Liver (tissue), 3 donors: ENCODE measurements around the gene TRIM14.

Experiments used
- HNF4A ChIP-seq, 2 donors: conservative IDR thresholded peaks; 2 replicates each; pipeline ENCODE4 v1.6.1; 2016; ENCODE audit warnings: antibody characterized with exemption in 2 of 2, mild to moderate bottlenecking in 2 of 2
- HNF4G ChIP-seq: IDR thresholded peaks from 2 replicates; pipeline ENCODE4 v1.6.1; 2016; ENCODE audit warnings: antibody characterized with exemption
- JUND ChIP-seq, 2 donors: IDR thresholded peaks; 2 replicates each; pipeline ENCODE4 v1.6.1; 2016; ENCODE audit warnings: antibody characterized with exemption in 2 of 2
- MAX ChIP-seq: IDR thresholded peaks from 2 replicates; pipeline ENCODE4 v1.6.1; 2016; ENCODE audit warnings: antibody characterized with exemption
- RAD21 ChIP-seq, 2 donors: IDR thresholded peaks; 2 replicates each; pipeline ENCODE4 v1.6.1; 2016; ENCODE audit warnings: antibody characterized with exemption in 2 of 2, mild to moderate bottlenecking in 2 of 2
- SP1 ChIP-seq: IDR thresholded peaks from 2 replicates; pipeline ENCODE4 v1.6.1; 2018; ENCODE audit warnings: antibody characterized with exemption, mild to moderate bottlenecking
- TAF1 ChIP-seq: conservative IDR thresholded peaks from 2 replicates; pipeline ENCODE4 v1.6.1; 2016; ENCODE audit warnings: antibody characterized with exemption, mild to moderate bottlenecking
- TF ChIP-seq, protein P1 (sequence below): fragments of 150-350 bp; IDR thresholded peaks from 2 replicates; pipeline ENCODE4 v1.5.1; 2017; ENCODE audit warnings: improper control_type of control experiment, low read depth, low read length; ENCODE audit not compliant: missing input control
- TF ChIP-seq, protein P2 (sequence below): IDR thresholded peaks from 2 replicates; pipeline ENCODE4 v1.6.1; 2016; ENCODE audit warnings: antibody characterized with exemption
- TF ChIP-seq, protein P3 (sequence below): IDR thresholded peaks from 2 replicates; pipeline ENCODE4 v1.6.1; 2016; ENCODE audit warnings: antibody characterized with exemption, mild to moderate bottlenecking
- donor health status: healthy.
- donor health status: healthy.

DNA sequence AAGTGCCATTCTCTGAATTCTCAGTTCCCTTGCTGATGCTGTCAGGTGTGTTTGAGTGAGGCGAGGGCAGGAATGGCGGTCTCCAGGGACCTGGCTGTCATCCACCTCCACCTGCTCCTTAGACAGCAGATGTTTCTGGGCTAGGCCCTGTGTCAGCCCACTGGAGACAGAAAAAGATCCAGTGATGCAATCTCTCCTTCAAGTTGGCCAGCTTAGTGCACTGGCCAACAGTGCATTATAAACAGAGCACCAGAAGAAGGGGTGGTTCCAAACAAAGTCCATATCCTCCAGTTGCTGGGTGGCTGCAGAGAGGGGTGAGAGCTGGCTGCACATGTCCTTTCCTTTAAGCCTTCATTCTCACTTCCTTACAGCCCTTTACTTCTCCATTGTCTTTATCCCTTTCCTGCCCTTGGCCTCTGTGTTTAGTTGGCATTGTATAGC, 35.9 kb downstream of the TRIM14 start:
- TF ChIP-seq, protein P1, sequence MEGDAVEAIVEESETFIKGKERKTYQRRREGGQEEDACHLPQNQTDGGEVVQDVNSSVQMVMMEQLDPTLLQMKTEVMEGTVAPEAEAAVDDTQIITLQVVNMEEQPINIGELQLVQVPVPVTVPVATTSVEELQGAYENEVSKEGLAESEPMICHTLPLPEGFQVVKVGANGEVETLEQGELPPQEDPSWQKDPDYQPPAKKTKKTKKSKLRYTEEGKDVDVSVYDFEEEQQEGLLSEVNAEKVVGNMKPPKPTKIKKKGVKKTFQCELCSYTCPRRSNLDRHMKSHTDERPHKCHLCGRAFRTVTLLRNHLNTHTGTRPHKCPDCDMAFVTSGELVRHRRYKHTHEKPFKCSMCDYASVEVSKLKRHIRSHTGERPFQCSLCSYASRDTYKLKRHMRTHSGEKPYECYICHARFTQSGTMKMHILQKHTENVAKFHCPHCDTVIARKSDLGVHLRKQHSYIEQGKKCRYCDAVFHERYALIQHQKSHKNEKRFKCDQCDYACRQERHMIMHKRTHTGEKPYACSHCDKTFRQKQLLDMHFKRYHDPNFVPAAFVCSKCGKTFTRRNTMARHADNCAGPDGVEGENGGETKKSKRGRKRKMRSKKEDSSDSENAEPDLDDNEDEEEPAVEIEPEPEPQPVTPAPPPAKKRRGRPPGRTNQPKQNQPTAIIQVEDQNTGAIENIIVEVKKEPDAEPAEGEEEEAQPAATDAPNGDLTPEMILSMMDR, result no peak
- TF ChIP-seq HNF4A (conservative IDR thresholded peaks at IDR 0.05) (peak; percentile 82 to 92), HNF4G (no peak), MAX (peak; percentile 85), RAD21 (IDR thresholded peaks at IDR 0.05) (peak in 1 of 2 donors; percentile 32), SP1 (peak; percentile 42), JUND (IDR thresholded peaks at IDR 0.05) (peak in 1 of 2 donors; percentile 76), TAF1 (no peak)
- TF ChIP-seq, protein P2, sequence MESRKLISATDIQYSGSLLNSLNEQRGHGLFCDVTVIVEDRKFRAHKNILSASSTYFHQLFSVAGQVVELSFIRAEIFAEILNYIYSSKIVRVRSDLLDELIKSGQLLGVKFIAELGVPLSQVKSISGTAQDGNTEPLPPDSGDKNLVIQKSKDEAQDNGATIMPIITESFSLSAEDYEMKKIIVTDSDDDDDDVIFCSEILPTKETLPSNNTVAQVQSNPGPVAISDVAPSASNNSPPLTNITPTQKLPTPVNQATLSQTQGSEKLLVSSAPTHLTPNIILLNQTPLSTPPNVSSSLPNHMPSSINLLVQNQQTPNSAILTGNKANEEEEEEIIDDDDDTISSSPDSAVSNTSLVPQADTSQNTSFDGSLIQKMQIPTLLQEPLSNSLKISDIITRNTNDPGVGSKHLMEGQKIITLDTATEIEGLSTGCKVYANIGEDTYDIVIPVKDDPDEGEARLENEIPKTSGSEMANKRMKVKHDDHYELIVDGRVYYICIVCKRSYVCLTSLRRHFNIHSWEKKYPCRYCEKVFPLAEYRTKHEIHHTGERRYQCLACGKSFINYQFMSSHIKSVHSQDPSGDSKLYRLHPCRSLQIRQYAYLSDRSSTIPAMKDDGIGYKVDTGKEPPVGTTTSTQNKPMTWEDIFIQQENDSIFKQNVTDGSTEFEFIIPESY, result no peak
- TF ChIP-seq, protein P3, sequence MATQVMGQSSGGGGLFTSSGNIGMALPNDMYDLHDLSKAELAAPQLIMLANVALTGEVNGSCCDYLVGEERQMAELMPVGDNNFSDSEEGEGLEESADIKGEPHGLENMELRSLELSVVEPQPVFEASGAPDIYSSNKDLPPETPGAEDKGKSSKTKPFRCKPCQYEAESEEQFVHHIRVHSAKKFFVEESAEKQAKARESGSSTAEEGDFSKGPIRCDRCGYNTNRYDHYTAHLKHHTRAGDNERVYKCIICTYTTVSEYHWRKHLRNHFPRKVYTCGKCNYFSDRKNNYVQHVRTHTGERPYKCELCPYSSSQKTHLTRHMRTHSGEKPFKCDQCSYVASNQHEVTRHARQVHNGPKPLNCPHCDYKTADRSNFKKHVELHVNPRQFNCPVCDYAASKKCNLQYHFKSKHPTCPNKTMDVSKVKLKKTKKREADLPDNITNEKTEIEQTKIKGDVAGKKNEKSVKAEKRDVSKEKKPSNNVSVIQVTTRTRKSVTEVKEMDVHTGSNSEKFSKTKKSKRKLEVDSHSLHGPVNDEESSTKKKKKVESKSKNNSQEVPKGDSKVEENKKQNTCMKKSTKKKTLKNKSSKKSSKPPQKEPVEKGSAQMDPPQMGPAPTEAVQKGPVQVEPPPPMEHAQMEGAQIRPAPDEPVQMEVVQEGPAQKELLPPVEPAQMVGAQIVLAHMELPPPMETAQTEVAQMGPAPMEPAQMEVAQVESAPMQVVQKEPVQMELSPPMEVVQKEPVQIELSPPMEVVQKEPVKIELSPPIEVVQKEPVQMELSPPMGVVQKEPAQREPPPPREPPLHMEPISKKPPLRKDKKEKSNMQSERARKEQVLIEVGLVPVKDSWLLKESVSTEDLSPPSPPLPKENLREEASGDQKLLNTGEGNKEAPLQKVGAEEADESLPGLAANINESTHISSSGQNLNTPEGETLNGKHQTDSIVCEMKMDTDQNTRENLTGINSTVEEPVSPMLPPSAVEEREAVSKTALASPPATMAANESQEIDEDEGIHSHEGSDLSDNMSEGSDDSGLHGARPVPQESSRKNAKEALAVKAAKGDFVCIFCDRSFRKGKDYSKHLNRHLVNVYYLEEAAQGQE, result no peak
